SK-N-MC (cell line): ENCODE results near the gene NEUROD2.

Experiments used
- EZH2 ChIP-seq: fragments of 200-600 bp; sonication (generic); IDR thresholded peaks from one replicate; pipeline ENCODE4 v1.6.1; 2017; ENCODE audit warnings: antibody characterized with exemption
- FOXP2 ChIP-seq: optimal IDR thresholded peaks from 2 replicates; pipeline ENCODE3; 2011; ENCODE audit warnings: mild to moderate bottlenecking, moderate library complexity; ENCODE audit not compliant: insufficient read depth; ENCODE audit errors: extremely low read length, control extremely low read depth
- POLR2AphosphoS5 ChIP-seq: IDR thresholded peaks from 2 replicates; pipeline ENCODE4 v1.6.1; 2012; ENCODE audit warnings: mild to moderate bottlenecking, low read depth, low read length, borderline replicate concordance

GRCh38 chr17:39611401-39612112 is 3.8 kb upstream of the NEUROD2 start:
- TF ChIP-seq EZH2, result no peak
- TF ChIP-seq POLR2AphosphoS5, result no peak
- no peak for TF ChIP-seq FOXP2
